Panc1 (cell line): ENCODE measurements around the gene PLK1. TPM values are rescaled to one million over a fixed set of nuclear protein-coding genes. Genes with fewer than 3 reads are reported as not detected.

ENCODE experiments used
- ATAC-seq: fragments of 200-7000 bp; cut with Tn5 transposase; 2 replicates; pipeline ENCODE4 v1.9.1; 2020; ENCODE audit warnings: mild to moderate bottlenecking, moderate library complexity
- BruUV-seq: library from RNA; stranded (reverse); fragments of 400-500 nt; replicated peaks from 2 replicates; lab custom pipeline; 2021; lab: Mats Ljungman, UMichigan
- CTCF ChIA-PET: fragments of 300-600 bp; sonication (Branson Sonifier 250); formaldehyde crosslinking; loops from one replicate; lab custom pipeline; 2022; ENCODE audit warnings: antibody characterized with exemption; lab: Charles Lee
- POLR2A ChIA-PET: fragments of 300-600 bp; sonication (Branson Sonifier 250); formaldehyde crosslinking; loops from one replicate; lab custom pipeline; 2022; ENCODE audit warnings: antibody characterized with exemption; lab: Charles Lee
- DNase-seq: peaks from one replicate; pipeline ENCODE4 v3.0.0-alpha.2; 2010; ENCODE audit warnings: low read depth, low spot score
- H3K27ac ChIP-seq: 2 replicates; pipeline ENCODE4 v1.5.1; 2011; ENCODE audit warnings: mild to moderate bottlenecking, low read length, inconsistent platforms
- H3K27me3 ChIP-seq: fragments of 200-500 bp; sonication (Bioruptor generic); 2 replicates; pipeline ENCODE4 v1.6.0; 2014; ENCODE audit warnings: low read length, inconsistent platforms; ENCODE audit not compliant: control insufficient read depth, insufficient read depth
- H3K36me3 ChIP-seq: fragments of 200-500 bp; sonication (Bioruptor generic); 2 replicates; pipeline ENCODE4 v1.5.1; 2014; ENCODE audit warnings: inconsistent platforms, mild to moderate bottlenecking, low read length, moderate library complexity; ENCODE audit not compliant: control insufficient read depth, insufficient read depth
- H3K4me1 ChIP-seq: 2 replicates; pipeline ENCODE4 v1.5.1; 2011; ENCODE audit warnings: inconsistent platforms, mild to moderate bottlenecking, low read length, moderate library complexity; ENCODE audit not compliant: control insufficient read depth, insufficient read depth
- H3K4me3 ChIP-seq, 2 experiments: 2 replicates each; pipeline ENCODE4 v1.5.1; 2011 to 2012; ENCODE audit warnings: low read depth in 2 of 2, low read length in 2 of 2, mild to moderate bottlenecking in 2 of 2, inconsistent platforms in 1 of 2, moderate library complexity in 1 of 2
- H3K9me3 ChIP-seq: fragments of 200-500 bp; sonication (Bioruptor generic); 2 replicates; pipeline ENCODE4 v1.5.1; 2014; ENCODE audit warnings: low read depth, mild to moderate bottlenecking, inconsistent platforms, low read length, moderate library complexity; ENCODE audit not compliant: control insufficient read depth, insufficient read depth
- POLR2AphosphoS5 ChIP-seq: IDR thresholded peaks from 2 replicates; pipeline ENCODE4 v1.6.1; 2012; ENCODE audit warnings: mild to moderate bottlenecking, low read depth, low read length, moderate library complexity
- SIN3A ChIP-seq: IDR thresholded peaks from 2 replicates; pipeline ENCODE4 v1.6.1; 2012; ENCODE audit warnings: low read depth, mild to moderate bottlenecking, low read length, moderate library complexity, borderline replicate concordance; ENCODE audit not compliant: insufficient read depth
- TCF7L2 ChIP-seq: IDR thresholded peaks from 2 replicates; pipeline ENCODE4 v1.6.1; 2011; ENCODE audit warnings: mild to moderate bottlenecking, low read depth, low read length, inconsistent platforms
- in situ Hi-C: cut with HindIII; loops from 2 replicates; pipeline ENCODE4 v1.10.0; 2016; ENCODE audit warnings: low sequenced_read_pairs, low pct_unique_long_range_greater_than_20kb
- intact Hi-C: fragments of 100-400 bp; cut with micrococcal nuclease; formaldehyde crosslinking; loops from one replicate; pipeline ENCODE4 v1.10.0; 2022; ENCODE audit not compliant: unreplicated experiment
- total RNA-seq: library from RNA; stranded (reverse); gene quantifications from one replicate; pipeline ENCODE4 v1.2.1, GENCODE V29; 2021; ENCODE audit not compliant: unreplicated experiment
- TF ChIP-seq, protein P1 (sequence below): fragments of 450-650 bp; IDR thresholded peaks from 2 replicates; pipeline ENCODE4 v1.5.1; 2017; ENCODE audit warnings: mild to moderate bottlenecking
- TF ChIP-seq, protein P2 (sequence below), 2 experiments: IDR thresholded peaks; 2 replicates each; pipeline ENCODE4 v1.6.1; 2011 to 2012; ENCODE audit warnings: low read depth in 2 of 2, control low read depth in 1 of 2, low read length in 1 of 2, mild to moderate bottlenecking in 1 of 2, moderate library complexity in 1 of 2; ENCODE audit not compliant: insufficient read depth in 1 of 2

Gene PLK1
- total RNA-seq, 1 experiment from 2014 or later: 94.8 TPM

DNA sequence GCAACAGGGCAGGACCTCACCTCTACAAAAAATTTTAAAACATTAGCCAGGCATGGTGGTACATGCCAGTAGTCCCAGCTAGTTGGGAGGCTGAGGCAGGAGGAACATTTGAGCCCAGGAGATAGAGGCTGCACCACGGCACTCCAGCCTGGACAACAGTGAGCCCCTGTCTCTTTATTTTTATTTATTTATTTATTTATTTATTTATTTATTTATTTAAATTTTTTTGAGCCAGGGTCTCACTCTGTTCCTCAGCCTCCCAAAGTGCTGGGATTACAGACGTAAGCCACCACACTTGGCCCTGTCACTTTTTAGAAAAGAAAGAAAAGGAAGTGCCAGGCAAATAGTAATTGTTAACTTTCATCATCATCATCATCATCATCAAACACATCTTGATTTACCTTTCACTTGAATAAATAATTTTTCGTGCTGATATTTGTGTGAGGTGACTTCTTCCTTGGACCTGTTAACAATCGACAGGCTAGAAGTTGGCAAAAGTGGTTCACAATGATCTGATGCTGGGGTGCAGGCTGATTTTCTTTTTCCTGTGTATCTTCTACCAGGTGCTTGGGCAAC is 44.1 kb upstream of the PLK1 start:
- no TSS peak for BruUV-seq
- ATAC-seq (no peak), DNase-seq (no peak)
- H3K4me1 ChIP-seq: no peaks in the 10 kb centered on the region
- H3K9me3 ChIP-seq: no peaks in the 10 kb centered on the region
- TF ChIP-seq, protein P1, sequence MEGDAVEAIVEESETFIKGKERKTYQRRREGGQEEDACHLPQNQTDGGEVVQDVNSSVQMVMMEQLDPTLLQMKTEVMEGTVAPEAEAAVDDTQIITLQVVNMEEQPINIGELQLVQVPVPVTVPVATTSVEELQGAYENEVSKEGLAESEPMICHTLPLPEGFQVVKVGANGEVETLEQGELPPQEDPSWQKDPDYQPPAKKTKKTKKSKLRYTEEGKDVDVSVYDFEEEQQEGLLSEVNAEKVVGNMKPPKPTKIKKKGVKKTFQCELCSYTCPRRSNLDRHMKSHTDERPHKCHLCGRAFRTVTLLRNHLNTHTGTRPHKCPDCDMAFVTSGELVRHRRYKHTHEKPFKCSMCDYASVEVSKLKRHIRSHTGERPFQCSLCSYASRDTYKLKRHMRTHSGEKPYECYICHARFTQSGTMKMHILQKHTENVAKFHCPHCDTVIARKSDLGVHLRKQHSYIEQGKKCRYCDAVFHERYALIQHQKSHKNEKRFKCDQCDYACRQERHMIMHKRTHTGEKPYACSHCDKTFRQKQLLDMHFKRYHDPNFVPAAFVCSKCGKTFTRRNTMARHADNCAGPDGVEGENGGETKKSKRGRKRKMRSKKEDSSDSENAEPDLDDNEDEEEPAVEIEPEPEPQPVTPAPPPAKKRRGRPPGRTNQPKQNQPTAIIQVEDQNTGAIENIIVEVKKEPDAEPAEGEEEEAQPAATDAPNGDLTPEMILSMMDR: no peak
- no peak for TF ChIP-seq SIN3A
- peaks cover 17% of the 10 kb centered on the region for H3K36me3 ChIP-seq
- ChIA-PET CTCF (no interaction called here), POLR2A (no interaction called here)
- in situ Hi-C loops: no loop called here
- H3K27ac ChIP-seq: no peak overlapping the region
- H3K4me3 ChIP-seq: no peak overlapping the region
- intact Hi-C loops: no loop called here
- H3K27me3 ChIP-seq: no peaks in the 10 kb centered on the region

DNA sequence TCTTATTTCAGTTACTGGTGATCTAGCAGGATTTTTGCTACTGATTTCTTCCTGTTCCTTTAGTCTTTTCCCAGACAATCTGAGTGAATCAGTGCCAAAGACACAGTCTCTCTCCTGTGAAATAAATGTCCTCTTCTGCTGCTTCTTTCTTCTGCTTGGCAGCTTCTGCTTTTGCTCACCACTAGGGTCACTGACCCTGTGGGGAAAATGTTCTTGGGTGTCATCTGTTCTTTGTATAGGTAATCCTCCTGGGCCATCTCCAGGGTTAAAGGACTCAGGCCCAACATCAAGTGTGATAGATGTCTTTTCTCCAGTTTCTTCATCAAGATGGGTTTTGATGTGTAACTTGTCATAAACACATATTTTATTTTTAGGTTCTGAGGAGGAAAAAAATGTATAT is 42.7 kb upstream of the PLK1 start:
- TF ChIP-seq, protein P2, sequence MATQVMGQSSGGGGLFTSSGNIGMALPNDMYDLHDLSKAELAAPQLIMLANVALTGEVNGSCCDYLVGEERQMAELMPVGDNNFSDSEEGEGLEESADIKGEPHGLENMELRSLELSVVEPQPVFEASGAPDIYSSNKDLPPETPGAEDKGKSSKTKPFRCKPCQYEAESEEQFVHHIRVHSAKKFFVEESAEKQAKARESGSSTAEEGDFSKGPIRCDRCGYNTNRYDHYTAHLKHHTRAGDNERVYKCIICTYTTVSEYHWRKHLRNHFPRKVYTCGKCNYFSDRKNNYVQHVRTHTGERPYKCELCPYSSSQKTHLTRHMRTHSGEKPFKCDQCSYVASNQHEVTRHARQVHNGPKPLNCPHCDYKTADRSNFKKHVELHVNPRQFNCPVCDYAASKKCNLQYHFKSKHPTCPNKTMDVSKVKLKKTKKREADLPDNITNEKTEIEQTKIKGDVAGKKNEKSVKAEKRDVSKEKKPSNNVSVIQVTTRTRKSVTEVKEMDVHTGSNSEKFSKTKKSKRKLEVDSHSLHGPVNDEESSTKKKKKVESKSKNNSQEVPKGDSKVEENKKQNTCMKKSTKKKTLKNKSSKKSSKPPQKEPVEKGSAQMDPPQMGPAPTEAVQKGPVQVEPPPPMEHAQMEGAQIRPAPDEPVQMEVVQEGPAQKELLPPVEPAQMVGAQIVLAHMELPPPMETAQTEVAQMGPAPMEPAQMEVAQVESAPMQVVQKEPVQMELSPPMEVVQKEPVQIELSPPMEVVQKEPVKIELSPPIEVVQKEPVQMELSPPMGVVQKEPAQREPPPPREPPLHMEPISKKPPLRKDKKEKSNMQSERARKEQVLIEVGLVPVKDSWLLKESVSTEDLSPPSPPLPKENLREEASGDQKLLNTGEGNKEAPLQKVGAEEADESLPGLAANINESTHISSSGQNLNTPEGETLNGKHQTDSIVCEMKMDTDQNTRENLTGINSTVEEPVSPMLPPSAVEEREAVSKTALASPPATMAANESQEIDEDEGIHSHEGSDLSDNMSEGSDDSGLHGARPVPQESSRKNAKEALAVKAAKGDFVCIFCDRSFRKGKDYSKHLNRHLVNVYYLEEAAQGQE (IDR thresholded peaks at IDR 0.05; ENCODE audit: insufficient read depth in 1 of 2, low read depth in 2 of 2, low read length in 1 of 2): no peak
- TF ChIP-seq SIN3A (no peak), TCF7L2 (no peak), POLR2AphosphoS5 (no peak)
- TF ChIP-seq, protein P1: no peak
- ChIA-PET POLR2A (no interaction called here), CTCF (no interaction called here)
- in situ Hi-C loops (no loop called here), intact Hi-C loops (no loop called here)
- H3K4me1 ChIP-seq: no peaks in the 10 kb centered on the region
- H3K36me3 ChIP-seq: peaks cover 17% of the 10 kb centered on the region
- no TSS peak for BruUV-seq
- no peaks in the 10 kb centered on the region for H3K9me3 ChIP-seq
- ATAC-seq (no peak), DNase-seq (no peak)
- H3K27me3 ChIP-seq: no peaks in the 10 kb centered on the region
- no peak overlapping the region for H3K27ac ChIP-seq
- no peak overlapping the region for H3K4me3 ChIP-seq
